ENCODE data around the gene FABP7. TPM values are rescaled to one million over a fixed set of nuclear protein-coding genes. Genes with fewer than 3 reads are reported as not detected.
A peak's percentile ranks its signal among the peaks of the same experiment; 100 is the strongest.

The FABP7 gene
- total and polyA plus RNA-seq, 2 of the 13 experiments (the other 11 are each of a cell fraction or from before 2014, with no cell fraction given): not detected

- no peak for TF ChIP-seq DMTF1 (CRISPR knock-in tag; IDR thresholded peaks at IDR 0.05)
- peak; percentile 85 for TF ChIP-seq STAG1 (CRISPR knock-in tag; IDR thresholded peaks at IDR 0.05)
- TF ChIP-seq ZNF619 (CRISPR knock-in tag; IDR thresholded peaks at IDR 0.05): no peak
- no peak for TF ChIP-seq YEATS4 (CRISPR knock-in tag; IDR thresholded peaks at IDR 0.05; ENCODE audit: borderline replicate concordance)
- TF ChIP-seq MBD4 (IDR thresholded peaks at IDR 0.05; ENCODE audit: borderline replicate concordance, low read length): no peak
- no peak for TF ChIP-seq CBX5 (CRISPR knock-in tag; IDR thresholded peaks at IDR 0.05; ENCODE audit: borderline replicate concordance)
- TF ChIP-seq IRF1 (CRISPR knock-in tag; IDR thresholded peaks at IDR 0.05; ENCODE audit: low read depth): no peak
- no peak for TF ChIP-seq ZNF878 (CRISPR knock-in tag; IDR thresholded peaks at IDR 0.05)
- no peak for TF ChIP-seq ZNF781 (CRISPR knock-in tag; IDR thresholded peaks at IDR 0.05; ENCODE audit: borderline replicate concordance, not compliant biosample characterization)
- no peak for TF ChIP-seq HDAC6 (IDR thresholded peaks at IDR 0.05; ENCODE audit: low read depth, low read length)
- TF ChIP-seq TCF12 (IDR thresholded peaks at IDR 0.05): no peak
- TF ChIP-seq TCF12 (CRISPR knock-in tag; IDR thresholded peaks at IDR 0.05): no peak
- no peak for TF ChIP-seq MLLT10 (CRISPR knock-in tag; IDR thresholded peaks at IDR 0.05)
- no peak for TF ChIP-seq SNAPC5 (CRISPR knock-in tag; IDR thresholded peaks at IDR 0.05; ENCODE audit: borderline replicate concordance)
- TF ChIP-seq ZFAT (CRISPR knock-in tag; conservative IDR thresholded peaks at IDR 0.05): no peak
- TF ChIP-seq ZNF331 (CRISPR knock-in tag; IDR thresholded peaks at IDR 0.05): no peak
- no peak for TF ChIP-seq SCMH1 (CRISPR knock-in tag; IDR thresholded peaks at IDR 0.05; ENCODE audit: borderline replicate concordance)
- no peak for TF ChIP-seq ZNF576 (CRISPR knock-in tag; IDR thresholded peaks at IDR 0.05)
- no peak for TF ChIP-seq FOXC1 (CRISPR knock-in tag; IDR thresholded peaks at IDR 0.05; ENCODE audit: borderline replicate concordance)
- TF ChIP-seq MIXL1 (CRISPR knock-in tag; IDR thresholded peaks at IDR 0.05): peak; percentile 87
- no peak for TF ChIP-seq BCL6 (CRISPR knock-in tag; IDR thresholded peaks at IDR 0.05)
- TF ChIP-seq PTBP1 (IDR thresholded peaks at IDR 0.05; ENCODE audit: low read depth, low read length, poor library complexity, severe bottlenecking): no peak
- no peak for TF ChIP-seq FOXK2 (IDR thresholded peaks at IDR 0.05)
- no peak for TF ChIP-seq TERF1 (CRISPR knock-in tag; IDR thresholded peaks at IDR 0.05)
- TF ChIP-seq ADNP (CRISPR knock-in tag; IDR thresholded peaks at IDR 0.05): no peak
- no peak for TF ChIP-seq RFX3 (CRISPR knock-in tag; IDR thresholded peaks at IDR 0.05)
- TF ChIP-seq ZMYM2 (CRISPR knock-in tag; IDR thresholded peaks at IDR 0.05): no peak
- TF ChIP-seq PCBP2 (optimal IDR thresholded peaks at IDR 0.05; ENCODE audit: low read depth, low read length, poor library complexity, severe bottlenecking): no peak
- TF ChIP-seq ZFP1 (CRISPR knock-in tag; IDR thresholded peaks at IDR 0.05): no peak
Observed at GRCh38 chr6:122770835-122771601, 8.5 kb upstream of the FABP7 start (continued).
